GM18951 (cell line): ENCODE data around the gene ABCA7.
A peak's percentile ranks its signal among the peaks of the same experiment; 100 is the strongest.

Source experiments
- POLR2A ChIP-seq: IDR thresholded peaks from 4 replicates; pipeline ENCODE4 v1.6.1; 2011; ENCODE audit warnings: mild to moderate bottlenecking; ENCODE audit not compliant: insufficient read length, insufficient read depth; ENCODE audit errors: extremely low read depth
- in situ Hi-C: fragments of 300-500 bp; cut with MboI; formaldehyde crosslinking; loops from one replicate; pipeline ENCODE4 v1.12.0; 2022; ENCODE audit warnings: low sequenced_read_pairs, mixed read lengths, inconsistent platforms; ENCODE audit not compliant: unreplicated experiment

Gene ABCA7

GRCh38 chr19:1028062-1028926, 11.6 kb upstream of the ABCA7 start:
- TF ChIP-seq POLR2A: peak; percentile 58
- in situ Hi-C loops: no loop called here

- TF ChIP-seq POLR2A: no peak
- in situ Hi-C loops: no loop called here
Observed at GRCh38 chr19:1032264-1032867, 7.5 kb upstream of the ABCA7 start.

GRCh38 chr19:1035998-1036621, 3.8 kb upstream of the ABCA7 start:
- TF ChIP-seq POLR2A: no peak
- in situ Hi-C loops: no loop called here

GRCh38 chr19:1037621-1038064, 2.3 kb upstream of the ABCA7 start:
- in situ Hi-C loops: no loop called here
- no peak for TF ChIP-seq POLR2A

DNA sequence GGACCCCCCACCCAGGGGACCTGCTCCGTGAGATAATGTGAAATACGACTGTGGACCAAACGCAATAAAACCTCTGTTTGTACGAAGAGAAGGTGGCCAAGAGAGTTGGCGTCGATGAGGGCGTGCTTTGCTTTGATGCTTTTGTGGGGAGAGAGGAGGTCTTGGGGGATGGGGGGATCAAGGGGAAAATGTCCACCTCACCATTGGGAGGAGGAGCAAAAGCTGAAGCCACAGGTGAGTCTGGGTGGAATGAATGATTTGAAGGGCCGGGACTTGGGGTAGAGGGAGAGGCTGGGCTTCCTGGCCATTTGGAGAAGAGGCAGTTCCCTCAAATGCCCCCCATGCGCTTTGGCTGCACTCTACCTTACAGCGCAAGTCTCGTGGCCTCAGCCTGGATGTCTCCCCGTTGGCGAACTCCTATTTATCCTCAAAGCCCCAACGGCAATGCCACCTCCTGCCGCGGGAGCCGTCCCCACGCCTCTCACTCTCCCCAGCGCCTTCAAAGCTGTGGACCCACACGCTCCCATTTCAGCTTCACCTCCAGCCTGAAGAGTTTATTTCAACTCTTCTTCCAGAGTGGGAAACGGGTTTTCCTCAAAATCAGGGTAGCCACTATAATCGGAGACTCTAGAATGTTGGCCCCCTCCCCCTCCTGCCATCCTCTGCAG, 795 bp upstream of the ABCA7 start:
- in situ Hi-C loops: no loop called here
- TF ChIP-seq POLR2A: no peak

- TF ChIP-seq POLR2A: no peak
- in situ Hi-C loops: no loop called here
Observed at GRCh38 chr19:1040476-1041271, 767 bp downstream of the ABCA7 start.

GRCh38 chr19:1041272-1041834, 1.4 kb downstream of the ABCA7 start:
- in situ Hi-C loops: no loop called here
- TF ChIP-seq POLR2A: no peak

DNA sequence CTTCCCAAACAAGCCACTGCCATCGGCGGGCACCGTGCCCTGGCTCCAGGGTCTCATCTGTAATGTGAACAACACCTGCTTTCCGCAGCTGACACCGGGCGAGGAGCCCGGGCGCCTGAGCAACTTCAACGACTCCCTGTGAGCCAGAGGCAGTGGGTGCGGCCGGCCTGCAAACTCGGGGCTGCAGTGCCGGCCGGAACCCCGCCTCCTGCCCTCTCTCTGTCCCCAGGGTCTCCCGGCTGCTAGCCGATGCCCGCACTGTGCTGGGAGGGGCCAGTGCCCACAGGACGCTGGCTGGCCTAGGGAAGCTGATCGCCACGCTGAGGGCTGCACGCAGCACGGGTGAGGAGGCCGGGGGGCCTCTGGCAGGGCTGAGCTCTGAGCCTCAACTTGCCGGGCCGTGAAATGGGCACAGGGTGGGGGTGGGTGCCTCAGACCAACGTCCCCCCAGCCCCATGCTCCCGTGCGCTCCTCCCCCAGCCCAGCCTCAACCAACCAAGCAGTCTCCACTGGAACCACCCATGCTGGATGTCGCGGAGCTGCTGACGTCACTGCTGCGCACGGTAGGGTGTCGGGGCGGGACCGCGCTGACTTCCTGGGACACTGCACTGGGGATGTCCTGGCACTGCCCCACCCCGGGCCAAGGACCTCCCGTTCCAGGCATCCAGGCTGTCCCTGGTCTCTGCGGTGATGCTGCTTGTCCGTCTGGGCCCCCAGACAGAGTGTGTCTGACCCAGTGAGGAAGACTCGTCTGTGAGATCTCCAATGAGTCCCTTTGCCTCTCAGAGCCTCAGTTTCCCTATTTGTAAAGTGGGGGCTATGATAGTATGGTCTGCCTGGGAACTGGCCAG, 2.2 kb downstream of the ABCA7 start:
- no peak for TF ChIP-seq POLR2A
- in situ Hi-C loops: no loop called here

DNA sequence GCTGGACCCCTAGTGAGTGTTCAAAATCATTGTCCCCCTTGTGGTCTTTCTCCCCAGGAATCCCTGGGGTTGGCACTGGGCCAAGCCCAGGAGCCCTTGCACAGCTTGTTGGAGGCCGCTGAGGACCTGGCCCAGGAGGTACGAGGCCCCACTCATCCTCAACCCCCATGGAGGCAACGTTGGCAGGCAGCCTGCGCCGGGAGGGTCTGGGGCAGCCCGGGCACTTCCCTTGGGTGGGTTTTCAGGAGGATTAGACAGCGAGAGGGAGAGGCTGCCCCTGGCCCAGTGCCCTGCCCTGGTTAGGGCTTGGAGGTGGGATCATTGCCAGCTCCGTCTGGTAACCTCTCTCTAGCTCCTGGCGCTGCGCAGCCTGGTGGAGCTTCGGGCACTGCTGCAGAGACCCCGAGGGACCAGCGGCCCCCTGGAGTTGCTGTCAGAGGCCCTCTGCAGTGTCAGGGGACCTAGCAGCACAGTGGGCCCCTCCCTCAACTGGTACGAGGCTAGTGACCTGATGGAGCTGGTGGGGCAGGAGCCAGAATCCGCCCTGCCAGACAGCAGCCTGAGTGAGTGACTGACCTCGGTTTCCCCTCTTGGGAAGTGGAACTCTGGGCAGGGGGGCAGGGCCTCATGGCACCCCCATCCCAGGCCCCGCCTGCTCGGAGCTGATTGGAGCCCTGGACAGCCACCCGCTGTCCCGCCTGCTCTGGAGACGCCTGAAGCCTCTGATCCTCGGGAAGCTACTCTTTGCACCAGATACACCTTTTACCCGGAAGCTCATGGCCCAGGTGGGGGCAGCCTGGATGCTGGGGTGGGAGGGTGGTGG, 3.0 kb downstream of the ABCA7 start:
- in situ Hi-C loops: no loop called here
- TF ChIP-seq POLR2A: no peak

GRCh38 chr19:1045247-1045603, 5.3 kb downstream of the ABCA7 start:
- no peak for TF ChIP-seq POLR2A

GRCh38 chr19:1046117-1046626, 6.3 kb downstream of the ABCA7 start:
- in situ Hi-C loops: no loop called here
- no peak for TF ChIP-seq POLR2A

More at GRCh38 chr19:1045247-1045603, 5.3 kb downstream of the ABCA7 start:
- in situ Hi-C loops: no loop called here
